Kidney epithelial cell (primary cell): Measurements from ENCODE around the gene PRRX1. TPM values are rescaled to one million over a fixed set of nuclear protein-coding genes. Genes with fewer than 3 reads are reported as not detected.

Source experiments
- DNase-seq: peaks from one replicate; pipeline ENCODE4 v3.0.0-alpha.2; 2010; ENCODE audit warnings: low read depth
- H3K27me3 ChIP-seq: 2 replicates; pipeline ENCODE4 v1.6.0; 2011; ENCODE audit warnings: low read length; ENCODE audit not compliant: control insufficient read depth, insufficient read depth
- H3K36me3 ChIP-seq: 2 replicates; pipeline ENCODE4 v1.5.1; 2011; ENCODE audit warnings: low read length; ENCODE audit not compliant: control insufficient read depth, insufficient read depth
- H3K4me3 ChIP-seq: 2 replicates; pipeline ENCODE4 v1.5.1; 2011; ENCODE audit warnings: low read depth, mild to moderate bottlenecking, control low read depth, low read length
- CTCF ChIP-seq: IDR thresholded peaks from 2 replicates; pipeline ENCODE4 v1.5.1; 2011; ENCODE audit warnings: mild to moderate bottlenecking, moderate library complexity, low read length, control low read depth, inconsistent platforms; ENCODE audit not compliant: insufficient read depth, poor library complexity, severe bottlenecking
- total RNA-seq: library from RNA; depleted of rRNA; stranded (reverse); fragments of >200 nt; gene quantifications from 2 replicates; pipeline ENCODE4 v1.2.3, GENCODE V29; 2015

Gene PRRX1
- total RNA-seq, 1 donor from 2014 or later = 2.9 TPM

- Histone ChIP-seq H3K4me3 (no peak overlapping the region), H3K36me3 (no peaks in the 10 kb centered on the region), H3K27me3 (peaks cover 49% of the 10 kb centered on the region)
- DNase-seq = no peak
- no peak for TF ChIP-seq CTCF
Measured at GRCh38 chr1:170672316-170672715, 8.4 kb downstream of the PRRX1 start.

- TF ChIP-seq CTCF = no peak
- no peaks in the 10 kb centered on the region for H3K36me3 ChIP-seq
- H3K4me3 ChIP-seq = no peak overlapping the region
- DNase-seq = no peak
- H3K27me3 ChIP-seq = peaks cover 32% of the 10 kb centered on the region
Measured at GRCh38 chr1:170674239-170674638, 10.3 kb downstream of the PRRX1 start.

GRCh38 chr1:170674986-170675385, 11.1 kb downstream of the PRRX1 start:
- H3K27me3 ChIP-seq = peaks cover 25% of the 10 kb centered on the region
- H3K36me3 ChIP-seq = no peaks in the 10 kb centered on the region
- TF ChIP-seq CTCF = no peak
- DNase-seq = no peak
- H3K4me3 ChIP-seq = no peak overlapping the region

- Histone ChIP-seq H3K4me3 (no peak overlapping the region), H3K36me3 (no peaks in the 10 kb centered on the region), H3K27me3 (peaks cover 17% of the 10 kb centered on the region)
- DNase-seq = no peak
- no peak for TF ChIP-seq CTCF
Measured at GRCh38 chr1:170675865-170676264, 11.9 kb downstream of the PRRX1 start.

- no peaks in the 10 kb centered on the region for H3K36me3 ChIP-seq
- peaks cover 10% of the 10 kb centered on the region for H3K27me3 ChIP-seq
- DNase-seq = no peak
- TF ChIP-seq CTCF = no peak
- no peak overlapping the region for H3K4me3 ChIP-seq
Measured at GRCh38 chr1:170676628-170677027, 12.7 kb downstream of the PRRX1 start.

GRCh38 chr1:170678027-170678600, 14.2 kb downstream of the PRRX1 start:
- TF ChIP-seq CTCF = no peak

More at GRCh38 chr1:170678027-170678600, 14.2 kb downstream of the PRRX1 start:
- H3K36me3 ChIP-seq = no peaks in the 10 kb centered on the region
- H3K4me3 ChIP-seq = no peak overlapping the region
- H3K27me3 ChIP-seq = peaks cover 4% of the 10 kb centered on the region
- DNase-seq = no peak
